H1 (cell line): ENCODE data around the gene RING1. TPM values are rescaled to one million over a fixed set of nuclear protein-coding genes. Genes with fewer than 3 reads are reported as not detected.

Experiments
- BCL11A ChIP-seq, 2 experiments: IDR thresholded peaks; one replicate each; pipeline ENCODE4 v1.6.1; 2011; ENCODE audit warnings: low read depth in 2 of 2, low read length in 2 of 2, mild to moderate bottlenecking in 2 of 2
- CBX5 ChIP-seq: fragments of 300-800, 300-1000 bp; sonication (generic); IDR thresholded peaks from 2 replicates; pipeline ENCODE4 v1.7.1; 2016; ENCODE audit warnings: antibody characterized with exemption, low read length, low read depth
- CHD7 ChIP-seq: fragments of 300-600 bp; sonication (generic); IDR thresholded peaks from 2 replicates; pipeline ENCODE4 v1.7.1; 2012; ENCODE audit warnings: low read length, moderate library complexity, mild to moderate bottlenecking, inconsistent platforms; ENCODE audit not compliant: insufficient replicate concordance
- PHF8 ChIP-seq: fragments of 200-600 bp; sonication (generic); conservative IDR thresholded peaks from 2 replicates; pipeline ENCODE4 v1.7.1; 2012; ENCODE audit warnings: low read depth, mild to moderate bottlenecking, inconsistent platforms, low read length, moderate library complexity
- RXRA ChIP-seq: IDR thresholded peaks from 2 replicates; pipeline ENCODE4 v1.6.1; 2011; ENCODE audit warnings: low read depth, mild to moderate bottlenecking, low read length, moderate library complexity; ENCODE audit not compliant: insufficient read depth
- SAP30 ChIP-seq: fragments of 300-600 bp; sonication (generic); IDR thresholded peaks from 2 replicates; pipeline ENCODE4 v1.7.1; 2012; ENCODE audit warnings: low read length, moderate library complexity, mild to moderate bottlenecking, inconsistent platforms; ENCODE audit not compliant: insufficient read depth, insufficient replicate concordance
- SP1 ChIP-seq: IDR thresholded peaks from 2 replicates; pipeline ENCODE4 v1.6.1; 2011; ENCODE audit warnings: low read depth, low read length
- polyA plus RNA-seq, 7 experiments: library from polyadenylated mRNA; depleted of rRNA in 3 of 7; stranded (reverse) in 5 of 7; unstranded in 2 of 7; fragments of >200 nt in 5 of 7; fragments of 200-250 nt in 2 of 7; gene quantifications; 1 replicate in 5 of 7; 2 replicates in 1 of 7; 4 replicates in 1 of 7; pipeline versions ENCODE4 v1.2.1 to v1.2.3, GENCODE V29; 2011 to 2013; ENCODE audit warnings: missing spikeins in 2 of 7, mixed read lengths in 2 of 7
- total RNA-seq: library from RNA; stranded (reverse); fragmentation: NEBNext Ultra II Directional; extraction: Animal tissue kit (Norgen Biotek cat#: 25700); gene quantifications from 2 replicates; pipeline ENCODE4 v1.2.1, GENCODE V29; 2021

RING1 gene
- total and polyA plus RNA-seq, 2 of the 8 experiments (the other 6 are each of a cell fraction or from before 2014, with no cell fraction given) = 16.4 to 26.0 TPM

- TF ChIP-seq CHD7 (no peak), RXRA (no peak), BCL11A (IDR thresholded peaks at IDR 0.05; ENCODE audit: low read depth in 2 of 2, low read length in 2 of 2) (no peak), PHF8 (no peak), CBX5 (no peak), SAP30 (no peak), SP1 (no peak)
These were observed 39.7 kb upstream of the RING1 start (continued) for GRCh38 chr6:33168639-33169038.
